Endothelial cell of umbilical vein (primary cell): ENCODE measurements around the gene LITAF. TPM values are rescaled to one million over a fixed set of nuclear protein-coding genes. Genes with fewer than 3 reads are reported as not detected.

Experiments used
- BruUV-seq: library from RNA; stranded (reverse); fragments of 400-500 nt; replicated peaks from 2 replicates; lab custom pipeline; 2021; lab: Mats Ljungman, UMichigan
- CTCF ChIA-PET: fragments of 300-600, 350-600 bp; sonication (Branson Sonifier 250); formaldehyde crosslinking; loops from one replicate; lab custom pipeline; 2021; ENCODE audit warnings: antibody characterized with exemption, inconsistent platforms; lab: Charles Lee
- POLR2A ChIA-PET: fragments of 300-600, 350-600 bp; sonication (Branson Sonifier 250); formaldehyde crosslinking; loops from one replicate; lab custom pipeline; 2021; ENCODE audit warnings: antibody characterized with exemption, inconsistent platforms; lab: Charles Lee
- DNase-seq: peaks from one replicate; pipeline ENCODE4 v3.0.0-alpha.2; 2011; ENCODE audit warnings: low read depth, low spot score
- FAIRE-seq: peaks from 2 replicates; lab custom pipeline; 2011; peaks lifted over from hg19 to GRCh38; lab: Jason Lieb, UNC
- H2AFZ ChIP-seq: 2 replicates; pipeline ENCODE4 v1.6.0; 2012; ENCODE audit warnings: low read depth, low read length, control low read depth, inconsistent platforms
- H3K27ac ChIP-seq: 2 replicates; pipeline ENCODE4 v1.5.1; 2011; ENCODE audit warnings: low read depth, mild to moderate bottlenecking, control low read depth, low read length, moderate library complexity; ENCODE audit not compliant: insufficient read depth
- H3K27me3 ChIP-seq, 2 experiments: 2 replicates each; pipeline versions ENCODE4 v1.6.0 to v1.6.1; 2011; ENCODE audit warnings: low read length in 2 of 2, mixed read lengths in 1 of 2; ENCODE audit not compliant: control insufficient read depth in 2 of 2, insufficient read depth in 2 of 2
- H3K36me3 ChIP-seq, 2 experiments: 2 replicates in 1 of 2; 3 replicates in 1 of 2; pipeline ENCODE4 v1.5.1; 2011; ENCODE audit warnings: low read length in 2 of 2, mild to moderate bottlenecking in 1 of 2, moderate library complexity in 1 of 2; ENCODE audit not compliant: control insufficient read depth in 2 of 2, insufficient read depth in 2 of 2; ENCODE audit errors: extremely low read depth in 1 of 2
- H3K4me1 ChIP-seq: 3 replicates; pipeline ENCODE4 v1.5.1; 2011; ENCODE audit warnings: mild to moderate bottlenecking, low read length; ENCODE audit not compliant: control insufficient read depth, insufficient read depth; ENCODE audit errors: extremely low read depth
- H3K4me2 ChIP-seq: 2 replicates; pipeline ENCODE4 v1.6.1; 2011; ENCODE audit warnings: low read length, control low read depth, mixed read lengths; ENCODE audit not compliant: insufficient read depth
- H3K4me3 ChIP-seq, 3 experiments: fragments of 200-600 bp in 1 of 3; sonication (generic), shearing (Covaris generic) in 1 of 3; replicated peaks in 1 of 3; 2 replicates each; pipeline ENCODE4 v1.5.1; 2011 to 2016; ENCODE audit warnings: control low read depth in 3 of 3, low read length in 3 of 3, mild to moderate bottlenecking in 2 of 3, inconsistent platforms in 1 of 3, low read depth in 1 of 3, moderate library complexity in 1 of 3; ENCODE audit not compliant: insufficient read depth in 1 of 3
- H3K79me2 ChIP-seq: 2 replicates; pipeline ENCODE4 v1.6.0; 2012; ENCODE audit warnings: low read length, inconsistent platforms; ENCODE audit not compliant: control insufficient read depth, insufficient read depth
- H3K9ac ChIP-seq: replicated peaks from 2 replicates; pipeline ENCODE3; 2011; ENCODE audit warnings: low read length, control low read depth; ENCODE audit not compliant: insufficient read depth; ENCODE audit errors: extremely low read depth
- H3K9me1 ChIP-seq: replicated peaks from 3 replicates; pipeline ENCODE4 v1.6.0; 2011; ENCODE audit warnings: mild to moderate bottlenecking, low read length; ENCODE audit not compliant: control insufficient read depth, insufficient read depth; ENCODE audit errors: extremely low read depth
- H3K9me3 ChIP-seq: replicated peaks from 2 replicates; pipeline ENCODE4 v1.5.1; 2012; ENCODE audit warnings: low read length, inconsistent platforms; ENCODE audit not compliant: control insufficient read depth, insufficient read depth
- H4K20me1 ChIP-seq: replicated peaks from 2 replicates; pipeline ENCODE3; 2011; ENCODE audit warnings: mild to moderate bottlenecking, low read length; ENCODE audit not compliant: control insufficient read depth, insufficient read depth; ENCODE audit errors: extremely low read depth
- CTCF ChIP-seq, 2 donors: IDR thresholded peaks; 1 replicate in 1 of 2; 2 replicates in 1 of 2; pipeline ENCODE4 v1.5.1; 2011; ENCODE audit warnings: low read length in 2 of 2, mild to moderate bottlenecking in 2 of 2, moderate library complexity in 2 of 2, control low read depth in 1 of 2, inconsistent platforms in 1 of 2, low read depth in 1 of 2; ENCODE audit not compliant: insufficient read depth in 1 of 2; ENCODE audit errors: extremely low read depth in 1 of 2
- EZH2 ChIP-seq: IDR thresholded peaks from 2 replicates; pipeline ENCODE4 v1.6.1; 2012; ENCODE audit warnings: borderline replicate concordance, low read depth, mild to moderate bottlenecking, moderate library complexity, low read length, inconsistent platforms; ENCODE audit not compliant: severe bottlenecking
- FOS ChIP-seq: IDR thresholded peaks from 2 replicates; pipeline ENCODE4 v1.6.1; 2011; ENCODE audit warnings: mild to moderate bottlenecking, low read length, moderate library complexity, borderline replicate concordance; ENCODE audit not compliant: insufficient read depth
- GATA2 ChIP-seq: IDR thresholded peaks from 2 replicates; pipeline ENCODE4 v1.7.0; 2011; ENCODE audit warnings: low read depth, mild to moderate bottlenecking, moderate library complexity, mixed read lengths, low read length; ENCODE audit not compliant: insufficient read length, insufficient read depth
- JUN ChIP-seq: IDR thresholded peaks from 2 replicates; pipeline ENCODE4 v1.6.1; 2011; ENCODE audit warnings: borderline replicate concordance, low read depth; ENCODE audit not compliant: insufficient read length, insufficient read depth
- MAX ChIP-seq: IDR thresholded peaks from 2 replicates; pipeline ENCODE4 v1.6.1; 2011; ENCODE audit not compliant: insufficient read depth, insufficient read length
- MYC ChIP-seq: IDR thresholded peaks from one replicate; pipeline ENCODE4 v1.6.1; 2011; ENCODE audit warnings: mild to moderate bottlenecking, low read depth, low read length
- POLR2A ChIP-seq: IDR thresholded peaks from 2 replicates; pipeline ENCODE4 v1.6.1; 2012; ENCODE audit warnings: low read depth, mild to moderate bottlenecking, control low read depth, low read length
- POLR2AphosphoS5 ChIP-seq: IDR thresholded peaks from 2 replicates; pipeline ENCODE4 v1.6.1; 2012; ENCODE audit warnings: low read depth, mild to moderate bottlenecking, control low read depth, low read length, moderate library complexity; ENCODE audit not compliant: insufficient read depth
- dilution Hi-C: fragments of 300-500 bp; cut with MboI; formaldehyde crosslinking; loops from one replicate; pipeline ENCODE4 v1.15.0; 2019; ENCODE audit warnings: low sequenced_read_pairs; ENCODE audit not compliant: extremely low pct_ligation_motif_present
- intact Hi-C: fragments of 100-400 bp; cut with micrococcal nuclease; formaldehyde crosslinking; loops from one replicate; pipeline ENCODE4 v1.10.0; 2022
- polyA plus RNA-seq, 4 experiments: library from polyadenylated mRNA; depleted of rRNA in 3 of 4; stranded (reverse) in 3 of 4; unstranded in 1 of 4; fragments of >200 nt; gene quantifications; 2 replicates each; pipeline versions ENCODE4 v1.2.1 to v1.2.3, GENCODE V29; 2011 to 2012; ENCODE audit warnings: missing spikeins in 1 of 4
- total RNA-seq: library from RNA; stranded (reverse); gene quantifications from 2 replicates; pipeline ENCODE4 v1.2.3, GENCODE V29; 2021

The LITAF gene
- total and polyA plus RNA-seq, 2 donors (not counting 3 experiments of a cell fraction or from before 2014, with no cell fraction given): 15.2 to 27.2 TPM

- H3K36me3 ChIP-seq: no peaks in the 10 kb centered on the region
- dilution Hi-C loops: no loop called here
- no peaks in the 10 kb centered on the region for H3K9me3 ChIP-seq
- intact Hi-C loops: no loop called here
- no peaks in the 10 kb centered on the region for H3K79me2 ChIP-seq
- H3K9me1 ChIP-seq: no peaks in the 10 kb centered on the region
- BruUV-seq: no TSS peak
- DNase-seq (no peak), FAIRE-seq (no peak)
- H3K4me2 ChIP-seq: no peak overlapping the region
- no peaks in the 10 kb centered on the region for H3K4me1 ChIP-seq
- ChIA-PET CTCF (no interaction called here), POLR2A (no interaction called here)
- no peak overlapping the region for H2AFZ ChIP-seq
- no peak overlapping the region for H3K9ac ChIP-seq
- H4K20me1 ChIP-seq: no peaks in the 10 kb centered on the region
- TF ChIP-seq POLR2AphosphoS5 (no peak), POLR2A (no peak), EZH2 (no peak), MAX (no peak), FOS (no peak), MYC (no peak), CTCF (IDR thresholded peaks at IDR 0.05; ENCODE audit: extremely low read depth in 1 of 2, insufficient read depth in 1 of 2, low read depth in 1 of 2, low read length in 2 of 2) (no peak), GATA2 (no peak), JUN (no peak)
- no peak overlapping the region for H3K27ac ChIP-seq
- no peak overlapping the region for H3K4me3 ChIP-seq
- H3K27me3 ChIP-seq: peaks cover 0 to 3% of the 10 kb centered on the region in 2 experiments
These were observed 18.8 kb upstream of the LITAF start for GRCh38 chr16:11605564-11605886.
